Endothelial cell of umbilical vein (primary cell): ENCODE data around the gene NECTIN4.

Source experiments
- EZH2 ChIP-seq: IDR thresholded peaks from 2 replicates; pipeline ENCODE4 v1.6.1; 2012; ENCODE audit warnings: borderline replicate concordance, low read depth, mild to moderate bottlenecking, moderate library complexity, low read length, inconsistent platforms; ENCODE audit not compliant: severe bottlenecking
- FOS ChIP-seq: IDR thresholded peaks from 2 replicates; pipeline ENCODE4 v1.6.1; 2011; ENCODE audit warnings: mild to moderate bottlenecking, low read length, moderate library complexity, borderline replicate concordance; ENCODE audit not compliant: insufficient read depth
- POLR2A ChIP-seq: IDR thresholded peaks from 2 replicates; pipeline ENCODE4 v1.6.1; 2012; ENCODE audit warnings: low read depth, mild to moderate bottlenecking, control low read depth, low read length
- POLR2AphosphoS5 ChIP-seq: IDR thresholded peaks from 2 replicates; pipeline ENCODE4 v1.6.1; 2012; ENCODE audit warnings: low read depth, mild to moderate bottlenecking, control low read depth, low read length, moderate library complexity; ENCODE audit not compliant: insufficient read depth
- TF ChIP-seq, protein P1 (sequence below), 2 donors: IDR thresholded peaks; 1 replicate in 1 of 2; 2 replicates in 1 of 2; pipeline ENCODE4 v1.5.1; 2011; ENCODE audit warnings: low read length in 2 of 2, mild to moderate bottlenecking in 2 of 2, moderate library complexity in 2 of 2, control low read depth in 1 of 2, inconsistent platforms in 1 of 2, low read depth in 1 of 2; ENCODE audit not compliant: insufficient read depth in 1 of 2; ENCODE audit errors: extremely low read depth in 1 of 2

DNA sequence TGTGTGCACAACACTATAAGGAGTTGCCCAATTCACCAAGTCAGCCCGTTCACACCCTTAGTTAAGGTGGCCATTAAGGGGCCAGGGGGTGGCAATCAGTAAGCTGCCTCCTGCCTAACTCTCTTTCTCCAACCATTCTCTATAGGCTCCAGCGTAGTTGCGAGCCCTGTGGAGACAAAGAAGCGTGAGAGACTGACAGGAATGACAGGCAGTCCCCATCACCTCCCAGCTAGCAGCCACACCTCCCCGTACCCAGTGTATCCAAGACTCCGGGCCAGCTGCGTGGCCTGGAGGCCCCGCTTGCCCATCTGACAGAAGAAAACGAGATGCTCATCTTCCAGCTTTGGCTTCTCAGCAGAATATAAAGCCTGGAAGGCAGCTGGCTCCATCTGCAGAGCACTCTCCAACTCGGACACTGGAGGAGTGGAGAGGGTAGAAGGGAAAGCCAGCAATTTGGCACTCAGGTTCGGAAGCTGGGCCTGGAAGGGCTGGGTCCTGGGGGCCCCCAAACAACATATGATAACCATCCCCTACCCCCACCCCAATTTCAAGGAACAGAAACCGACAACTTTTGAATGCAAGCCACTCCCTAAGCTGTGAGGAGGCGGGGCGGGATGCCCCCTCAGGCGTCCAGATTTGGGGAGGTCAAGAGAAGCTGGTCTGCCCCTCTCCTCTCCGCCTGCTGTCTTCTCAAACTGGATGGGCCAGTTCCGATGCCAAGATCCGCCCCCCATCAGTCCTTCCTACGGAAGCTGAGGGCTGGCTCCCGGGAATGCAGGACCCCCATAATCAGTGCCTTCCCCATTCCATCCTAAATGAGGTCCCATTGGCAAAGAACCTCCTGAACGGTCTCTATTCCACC lies 51.5 kb downstream of the NECTIN4 start:
- TF ChIP-seq EZH2 (no peak), POLR2A (no peak), FOS (no peak), POLR2AphosphoS5 (no peak)
- TF ChIP-seq, protein P1, sequence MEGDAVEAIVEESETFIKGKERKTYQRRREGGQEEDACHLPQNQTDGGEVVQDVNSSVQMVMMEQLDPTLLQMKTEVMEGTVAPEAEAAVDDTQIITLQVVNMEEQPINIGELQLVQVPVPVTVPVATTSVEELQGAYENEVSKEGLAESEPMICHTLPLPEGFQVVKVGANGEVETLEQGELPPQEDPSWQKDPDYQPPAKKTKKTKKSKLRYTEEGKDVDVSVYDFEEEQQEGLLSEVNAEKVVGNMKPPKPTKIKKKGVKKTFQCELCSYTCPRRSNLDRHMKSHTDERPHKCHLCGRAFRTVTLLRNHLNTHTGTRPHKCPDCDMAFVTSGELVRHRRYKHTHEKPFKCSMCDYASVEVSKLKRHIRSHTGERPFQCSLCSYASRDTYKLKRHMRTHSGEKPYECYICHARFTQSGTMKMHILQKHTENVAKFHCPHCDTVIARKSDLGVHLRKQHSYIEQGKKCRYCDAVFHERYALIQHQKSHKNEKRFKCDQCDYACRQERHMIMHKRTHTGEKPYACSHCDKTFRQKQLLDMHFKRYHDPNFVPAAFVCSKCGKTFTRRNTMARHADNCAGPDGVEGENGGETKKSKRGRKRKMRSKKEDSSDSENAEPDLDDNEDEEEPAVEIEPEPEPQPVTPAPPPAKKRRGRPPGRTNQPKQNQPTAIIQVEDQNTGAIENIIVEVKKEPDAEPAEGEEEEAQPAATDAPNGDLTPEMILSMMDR (IDR thresholded peaks at IDR 0.05; ENCODE audit: extremely low read depth in 1 of 2, insufficient read depth in 1 of 2, low read depth in 1 of 2, low read length in 2 of 2), result no peak
